WTC11 (cell line): ENCODE results near the gene HSF2BP. TPM values are rescaled to one million over a fixed set of nuclear protein-coding genes. Genes with fewer than 3 reads are reported as not detected.
A peak's percentile ranks its signal among the peaks of the same experiment; 100 is the strongest.

Experiments
- ATAC-seq: fragments of 200-7000 bp; cut with Tn5 transposase; 2 replicates; pipeline ENCODE4 v1.10.0; 2021; ENCODE audit warnings: mild to moderate bottlenecking, moderate library complexity
- CTCF ChIA-PET: fragments of 300-600 bp; sonication (Branson Sonifier 250); formaldehyde crosslinking; loops from one replicate; lab custom pipeline; 2021; ENCODE audit warnings: antibody characterized with exemption; lab: Charles Lee
- POLR2A ChIA-PET: fragments of 350-600 bp; sonication (Branson Sonifier 250); formaldehyde crosslinking; loops from one replicate; lab custom pipeline; 2021; ENCODE audit warnings: antibody characterized with exemption; lab: Charles Lee
- DNase-seq: peaks from one replicate; pipeline ENCODE4 v3.0.0; 2021; ENCODE audit warnings: low spot score
- H3K27ac Mint-ChIP-seq: 2 replicates; pipeline ENCODE4 v1.8.0; 2021; ENCODE audit warnings: mixed read lengths
- H3K27me3 Mint-ChIP-seq: 2 replicates; pipeline ENCODE4 v1.8.0; 2021; ENCODE audit warnings: low read depth, mild to moderate bottlenecking, moderate library complexity, mixed read lengths
- H3K36me3 Mint-ChIP-seq: 2 replicates; pipeline ENCODE4 v1.8.0; 2021; ENCODE audit warnings: mixed read lengths
- H3K4me1 Mint-ChIP-seq: 2 replicates; pipeline ENCODE4 v1.8.0; 2022; ENCODE audit warnings: mixed read lengths
- H3K4me3 Mint-ChIP-seq: 2 replicates; pipeline ENCODE4 v1.8.0; 2021; ENCODE audit warnings: mild to moderate bottlenecking, moderate library complexity, mixed read lengths
- H3K9me3 Mint-ChIP-seq: 2 replicates; pipeline ENCODE4 v1.8.0; 2021; ENCODE audit warnings: mixed read lengths
- CBFB ChIP-seq: sonication (generic); formaldehyde crosslinking; IDR thresholded peaks from 2 replicates; pipeline ENCODE4 v1.8.1; 2022; ENCODE audit warnings: mild to moderate bottlenecking, low read depth, missing genetic modification reagents
- CREB1 ChIP-seq: sonication (generic); formaldehyde crosslinking; IDR thresholded peaks from 2 replicates; pipeline ENCODE4 v1.8.0; 2023; ENCODE audit warnings: mild to moderate bottlenecking, missing genetic modification reagents
- ETV6 ChIP-seq: sonication (generic); formaldehyde crosslinking; IDR thresholded peaks from 2 replicates; pipeline ENCODE4 v1.8.1; 2022; ENCODE audit warnings: mild to moderate bottlenecking, missing genetic modification reagents
- FOXK1 ChIP-seq: sonication (generic); formaldehyde crosslinking; IDR thresholded peaks from 2 replicates; pipeline ENCODE4 v1.8.0; 2022; ENCODE audit warnings: mild to moderate bottlenecking, moderate library complexity, missing genetic modification reagents
- GRHL2 ChIP-seq: fragments of 250-450 bp; sonication (Bioruptor Pico); IDR thresholded peaks from 2 replicates; pipeline ENCODE4 v1.8.0; 2022; ENCODE audit warnings: mild to moderate bottlenecking, moderate library complexity; ENCODE audit not compliant: insufficient replicate concordance, severe bottlenecking
- GTF2I ChIP-seq: fragments of 250-450 bp; sonication (Bioruptor Pico); conservative IDR thresholded peaks from 2 replicates; pipeline ENCODE4 v1.4.0; 2021; ENCODE audit warnings: mild to moderate bottlenecking
- KAT7 ChIP-seq: sonication (generic); formaldehyde crosslinking; IDR thresholded peaks from 2 replicates; pipeline ENCODE4 v1.8.1; 2023; ENCODE audit warnings: missing genetic modification reagents, mild to moderate bottlenecking, borderline replicate concordance
- PRDM15 ChIP-seq: sonication (generic); formaldehyde crosslinking; IDR thresholded peaks from 2 replicates; pipeline ENCODE4 v1.8.0; 2022; ENCODE audit warnings: missing genetic modification reagents
- PREB ChIP-seq: sonication (generic); formaldehyde crosslinking; IDR thresholded peaks from 2 replicates; pipeline ENCODE4 v1.8.1; 2022; ENCODE audit warnings: mild to moderate bottlenecking, missing genetic modification reagents, moderate library complexity, borderline replicate concordance
- RELA ChIP-seq: sonication (generic); formaldehyde crosslinking; IDR thresholded peaks from 2 replicates; pipeline ENCODE4 v1.8.1; 2022; ENCODE audit warnings: missing genetic modification reagents, mild to moderate bottlenecking, borderline replicate concordance
- SMAD4 ChIP-seq: sonication (generic); formaldehyde crosslinking; IDR thresholded peaks from 2 replicates; pipeline ENCODE4 v1.8.0; 2022; ENCODE audit warnings: mild to moderate bottlenecking, missing genetic modification reagents
- TCF7 ChIP-seq: sonication (generic); formaldehyde crosslinking; IDR thresholded peaks from 2 replicates; pipeline ENCODE4 v1.8.0; 2022; ENCODE audit warnings: mild to moderate bottlenecking, low read depth, missing genetic modification reagents, moderate library complexity
- TP53 ChIP-seq: sonication (generic); formaldehyde crosslinking; IDR thresholded peaks from 2 replicates; pipeline ENCODE4 v1.8.1; 2023; ENCODE audit warnings: mild to moderate bottlenecking, missing genetic modification reagents
- USF2 ChIP-seq: sonication (generic); formaldehyde crosslinking; IDR thresholded peaks from 2 replicates; pipeline ENCODE4 v1.8.1; 2023; ENCODE audit warnings: mild to moderate bottlenecking, missing genetic modification reagents, moderate library complexity
- ZNF317 ChIP-seq: sonication (generic); formaldehyde crosslinking; IDR thresholded peaks from 2 replicates; pipeline ENCODE4 v1.8.1; 2023; ENCODE audit warnings: low read depth, mild to moderate bottlenecking, moderate library complexity, missing genetic modification reagents, borderline replicate concordance
- ZNF671 ChIP-seq: fragments of 250-450 bp; sonication (Bioruptor Pico); IDR thresholded peaks from 2 replicates; pipeline ENCODE4 v1.8.0; 2021; ENCODE audit warnings: mild to moderate bottlenecking
- ZSCAN18 ChIP-seq: fragments of 250-450 bp; sonication (Bioruptor Pico); IDR thresholded peaks from 2 replicates; pipeline ENCODE4 v2.1.2; 2022; ENCODE audit warnings: mild to moderate bottlenecking, moderate library complexity
- total RNA-seq: library from RNA; stranded (reverse); gene quantifications from 3 replicates; pipeline ENCODE4 v1.2.3, GENCODE V29; 2021
- TF ChIP-seq, protein P1 (sequence below): sonication (generic); formaldehyde crosslinking; IDR thresholded peaks from 2 replicates; pipeline ENCODE4 v1.8.1; 2023; ENCODE audit warnings: mild to moderate bottlenecking, missing genetic modification reagents, moderate library complexity
- TF ChIP-seq, protein P2 (sequence below): sonication (generic); formaldehyde crosslinking; IDR thresholded peaks from 2 replicates; pipeline ENCODE4 v1.8.0; 2023; ENCODE audit warnings: mild to moderate bottlenecking, missing genetic modification reagents

The HSF2BP gene
- total RNA-seq, 1 experiment from 2014 or later = 1.1 TPM

DNA sequence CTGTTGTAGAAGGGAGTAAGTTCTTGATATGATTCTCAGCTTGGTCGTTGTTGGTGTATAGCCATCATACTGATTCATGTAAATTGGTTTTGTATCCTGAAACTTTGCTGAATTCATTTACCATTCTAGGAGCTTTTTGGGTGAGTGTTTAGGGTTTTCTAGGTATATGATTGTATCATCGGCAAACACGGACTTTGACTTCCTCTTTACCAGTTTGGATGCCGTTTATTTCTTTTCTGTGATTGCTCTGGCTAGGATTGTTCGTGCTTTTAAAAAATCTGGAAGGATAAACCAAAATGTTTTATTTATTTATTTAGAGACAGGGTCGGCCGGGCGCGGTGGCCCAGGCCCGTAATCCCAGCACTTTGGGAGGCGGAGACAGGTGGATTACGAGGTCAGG is 20.7 kb upstream of the HSF2BP start (continued):
- TF ChIP-seq PRDM15 (CRISPR knock-in tag) = no peak

DNA sequence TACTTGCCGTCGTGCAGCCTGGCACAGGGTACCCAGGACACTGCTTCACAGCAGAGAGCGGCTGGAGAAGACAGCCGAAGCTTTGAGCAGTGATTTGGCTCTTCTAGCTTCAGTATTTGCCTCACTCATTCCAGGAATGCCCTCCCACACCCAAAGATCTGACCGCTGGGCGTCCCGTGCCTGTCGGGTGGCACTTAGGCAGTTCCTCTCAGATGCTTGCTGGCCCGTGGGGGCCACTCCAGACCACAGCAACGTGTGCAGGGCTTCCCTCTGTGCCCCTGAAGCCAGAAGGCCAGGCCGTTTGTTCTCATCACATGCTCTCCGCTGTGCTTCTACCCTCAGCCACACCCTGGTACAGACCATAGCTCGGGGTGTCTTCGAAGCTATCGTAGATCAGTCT is 17.1 kb upstream of the HSF2BP start:
- H3K4me1 Mint-ChIP-seq = peaks cover 5% of the 10 kb centered on the region
- no peak overlapping the region for H3K27ac Mint-ChIP-seq
- H3K36me3 Mint-ChIP-seq = peaks cover 67% of the 10 kb centered on the region
- ATAC-seq = no peak
- H3K4me3 Mint-ChIP-seq = no peak overlapping the region
- ChIA-PET POLR2A (no interaction called here), CTCF (no interaction called here)
- H3K27me3 Mint-ChIP-seq = no peaks in the 10 kb centered on the region
- TF ChIP-seq RELA (CRISPR knock-in tag) (0 out of 2 replicates have a peak, but pooled peaks have one; percentile 32), USF2 (CRISPR knock-in tag) (no peak), SMAD4 (CRISPR knock-in tag) (no peak), CBFB (CRISPR knock-in tag) (no peak)
- DNase-seq = no peak
- H3K9me3 Mint-ChIP-seq = no peaks in the 10 kb centered on the region

DNA sequence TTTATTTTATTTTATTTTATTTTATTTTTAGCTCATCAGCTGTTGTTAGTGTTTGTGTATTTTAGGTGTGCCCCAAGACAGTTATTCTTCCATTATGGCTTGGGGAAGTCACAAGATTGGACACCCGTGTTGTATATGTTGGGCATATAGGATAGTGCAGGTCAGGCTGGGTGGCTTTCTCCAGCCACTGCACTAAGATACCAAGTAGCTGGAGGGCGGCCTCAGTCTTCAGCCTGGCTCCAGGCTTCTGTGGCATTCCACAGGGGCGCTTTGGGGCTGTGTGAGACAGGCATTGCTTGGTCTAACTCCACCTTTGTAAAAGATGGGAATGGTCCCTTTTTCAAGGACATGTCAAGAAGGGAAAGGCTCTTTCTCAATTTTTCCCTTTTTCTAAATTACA is 16.6 kb upstream of the HSF2BP start:
- H3K4me1 Mint-ChIP-seq = peaks cover 5% of the 10 kb centered on the region
- no peak for ATAC-seq
- ChIA-PET POLR2A (no interaction called here), CTCF (no interaction called here)
- H3K4me3 Mint-ChIP-seq = no peak overlapping the region
- no peak for DNase-seq
- no peaks in the 10 kb centered on the region for H3K9me3 Mint-ChIP-seq
- H3K27me3 Mint-ChIP-seq = no peaks in the 10 kb centered on the region
- no peak overlapping the region for H3K27ac Mint-ChIP-seq
- peaks cover 68% of the 10 kb centered on the region for H3K36me3 Mint-ChIP-seq
- TF ChIP-seq TCF7 (CRISPR knock-in tag) = no peak
- TF ChIP-seq TP53 (CRISPR knock-in tag) = no peak
- TF ChIP-seq, protein P1, sequence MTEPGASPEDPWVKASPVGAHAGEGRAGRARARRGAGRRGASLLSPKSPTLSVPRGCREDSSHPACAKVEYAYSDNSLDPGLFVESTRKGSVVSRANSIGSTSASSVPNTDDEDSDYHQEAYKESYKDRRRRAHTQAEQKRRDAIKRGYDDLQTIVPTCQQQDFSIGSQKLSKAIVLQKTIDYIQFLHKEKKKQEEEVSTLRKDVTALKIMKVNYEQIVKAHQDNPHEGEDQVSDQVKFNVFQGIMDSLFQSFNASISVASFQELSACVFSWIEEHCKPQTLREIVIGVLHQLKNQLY (CRISPR knock-in tag) = no peak
- TF ChIP-seq, protein P2, sequence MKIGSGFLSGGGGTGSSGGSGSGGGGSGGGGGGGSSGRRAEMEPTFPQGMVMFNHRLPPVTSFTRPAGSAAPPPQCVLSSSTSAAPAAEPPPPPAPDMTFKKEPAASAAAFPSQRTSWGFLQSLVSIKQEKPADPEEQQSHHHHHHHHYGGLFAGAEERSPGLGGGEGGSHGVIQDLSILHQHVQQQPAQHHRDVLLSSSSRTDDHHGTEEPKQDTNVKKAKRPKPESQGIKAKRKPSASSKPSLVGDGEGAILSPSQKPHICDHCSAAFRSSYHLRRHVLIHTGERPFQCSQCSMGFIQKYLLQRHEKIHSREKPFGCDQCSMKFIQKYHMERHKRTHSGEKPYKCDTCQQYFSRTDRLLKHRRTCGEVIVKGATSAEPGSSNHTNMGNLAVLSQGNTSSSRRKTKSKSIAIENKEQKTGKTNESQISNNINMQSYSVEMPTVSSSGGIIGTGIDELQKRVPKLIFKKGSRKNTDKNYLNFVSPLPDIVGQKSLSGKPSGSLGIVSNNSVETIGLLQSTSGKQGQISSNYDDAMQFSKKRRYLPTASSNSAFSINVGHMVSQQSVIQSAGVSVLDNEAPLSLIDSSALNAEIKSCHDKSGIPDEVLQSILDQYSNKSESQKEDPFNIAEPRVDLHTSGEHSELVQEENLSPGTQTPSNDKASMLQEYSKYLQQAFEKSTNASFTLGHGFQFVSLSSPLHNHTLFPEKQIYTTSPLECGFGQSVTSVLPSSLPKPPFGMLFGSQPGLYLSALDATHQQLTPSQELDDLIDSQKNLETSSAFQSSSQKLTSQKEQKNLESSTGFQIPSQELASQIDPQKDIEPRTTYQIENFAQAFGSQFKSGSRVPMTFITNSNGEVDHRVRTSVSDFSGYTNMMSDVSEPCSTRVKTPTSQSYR (CRISPR knock-in tag) = no peak
- no peak for TF ChIP-seq ZNF671 (CRISPR knock-in tag)
- no peak for TF ChIP-seq CREB1 (CRISPR knock-in tag)
- no peak for TF ChIP-seq PRDM15 (CRISPR knock-in tag)
- no peak for TF ChIP-seq PREB (CRISPR knock-in tag)
- no peak for TF ChIP-seq ZSCAN18 (CRISPR knock-in tag)
- TF ChIP-seq GTF2I (CRISPR knock-in tag) = no peak
- no peak for TF ChIP-seq ETV6 (CRISPR knock-in tag)
- no peak for TF ChIP-seq ZNF317 (CRISPR knock-in tag)
- TF ChIP-seq RELA (CRISPR knock-in tag) = no peak
- no peak for TF ChIP-seq GRHL2 (CRISPR knock-in tag)
- no peak for TF ChIP-seq FOXK1
- no peak for TF ChIP-seq KAT7 (CRISPR knock-in tag)
